ENCODE data around the gene TADA2B.
A peak's percentile ranks its signal among the peaks of the same experiment; 100 is the strongest.

TADA2B gene

DNA sequence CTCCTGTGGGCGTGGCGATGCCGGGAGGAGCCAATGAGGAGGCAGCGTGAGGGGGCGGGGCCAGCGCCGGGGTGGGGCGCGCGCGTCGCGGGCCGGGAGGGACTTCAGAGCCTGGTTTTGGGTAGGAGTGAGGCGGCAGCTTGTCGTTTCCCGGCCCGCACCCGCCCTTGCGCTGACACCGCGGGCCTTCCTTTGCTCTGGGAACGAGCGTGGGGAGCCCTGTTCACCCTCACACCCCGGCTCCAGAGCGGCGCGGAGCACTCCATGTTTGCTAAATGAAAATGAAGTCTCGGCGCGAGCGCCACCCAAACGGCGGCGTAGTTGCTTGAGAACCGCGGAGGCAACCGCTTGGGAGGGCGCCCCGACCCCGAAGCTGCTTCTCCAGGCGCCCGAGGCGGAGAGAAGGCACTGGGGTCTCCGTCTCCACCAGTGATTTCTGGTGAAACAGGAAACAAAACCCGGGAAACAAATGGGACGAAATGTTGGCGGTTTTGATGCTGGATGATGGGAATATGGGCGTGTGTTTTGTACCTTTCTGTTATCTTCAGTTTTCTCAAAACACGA, 25.2 kb downstream of the TADA2B start:
- H3K9ac ChIP-seq (ENCODE audit: low read depth, low read length, poor library complexity, severe bottlenecking), result peak overlapping the region; percentile 70
- peaks cover 23% of the 10 kb centered on the region for H3K4me1 ChIP-seq (ENCODE audit: insufficient read depth, low read length, poor library complexity, severe bottlenecking)
- H3F3A ChIP-seq (ENCODE audit: low read depth), result no peaks in the 10 kb centered on the region
- no peaks in the 10 kb centered on the region for H3K9me2 ChIP-seq (replicated peaks; ENCODE audit: low read depth, low read length)
- peaks cover 8% of the 10 kb centered on the region for H3K36me3 ChIP-seq (ENCODE audit: insufficient read depth, low read length)
- peak overlapping the region; percentile 82 for H3K4me3 ChIP-seq (ENCODE audit: low read length, poor library complexity, severe bottlenecking)
- H3K27me3 ChIP-seq (ENCODE audit: insufficient read depth, low read length, poor library complexity, severe bottlenecking), result no peaks in the 10 kb centered on the region
- peak overlapping the region; percentile 86 for H3K4me2 ChIP-seq (ENCODE audit: low read depth, low read length, poor library complexity, severe bottlenecking)
- peaks cover 44% of the 10 kb centered on the region for H4K20me1 ChIP-seq (ENCODE audit: insufficient read depth, low read length, poor library complexity, severe bottlenecking)
- H3K9me3 ChIP-seq (ENCODE audit: insufficient read depth, low read depth, low read length), result no peaks in the 10 kb centered on the region
- peak overlapping the region; percentile 81 for H2AFZ ChIP-seq (ENCODE audit: low read length)
- TF ChIP-seq EZH2phosphoT487 (IDR thresholded peaks at IDR 0.05; ENCODE audit: borderline replicate concordance), result no peak
- TF ChIP-seq, protein P1, sequence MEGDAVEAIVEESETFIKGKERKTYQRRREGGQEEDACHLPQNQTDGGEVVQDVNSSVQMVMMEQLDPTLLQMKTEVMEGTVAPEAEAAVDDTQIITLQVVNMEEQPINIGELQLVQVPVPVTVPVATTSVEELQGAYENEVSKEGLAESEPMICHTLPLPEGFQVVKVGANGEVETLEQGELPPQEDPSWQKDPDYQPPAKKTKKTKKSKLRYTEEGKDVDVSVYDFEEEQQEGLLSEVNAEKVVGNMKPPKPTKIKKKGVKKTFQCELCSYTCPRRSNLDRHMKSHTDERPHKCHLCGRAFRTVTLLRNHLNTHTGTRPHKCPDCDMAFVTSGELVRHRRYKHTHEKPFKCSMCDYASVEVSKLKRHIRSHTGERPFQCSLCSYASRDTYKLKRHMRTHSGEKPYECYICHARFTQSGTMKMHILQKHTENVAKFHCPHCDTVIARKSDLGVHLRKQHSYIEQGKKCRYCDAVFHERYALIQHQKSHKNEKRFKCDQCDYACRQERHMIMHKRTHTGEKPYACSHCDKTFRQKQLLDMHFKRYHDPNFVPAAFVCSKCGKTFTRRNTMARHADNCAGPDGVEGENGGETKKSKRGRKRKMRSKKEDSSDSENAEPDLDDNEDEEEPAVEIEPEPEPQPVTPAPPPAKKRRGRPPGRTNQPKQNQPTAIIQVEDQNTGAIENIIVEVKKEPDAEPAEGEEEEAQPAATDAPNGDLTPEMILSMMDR (conservative IDR thresholded peaks at IDR 0.05; ENCODE audit: low read length), result peak; percentile 23; the same call in 1 of the 2 replicates
- H3K79me2 ChIP-seq (ENCODE audit: insufficient read depth, low read length), result peaks cover 33% of the 10 kb centered on the region

DNA sequence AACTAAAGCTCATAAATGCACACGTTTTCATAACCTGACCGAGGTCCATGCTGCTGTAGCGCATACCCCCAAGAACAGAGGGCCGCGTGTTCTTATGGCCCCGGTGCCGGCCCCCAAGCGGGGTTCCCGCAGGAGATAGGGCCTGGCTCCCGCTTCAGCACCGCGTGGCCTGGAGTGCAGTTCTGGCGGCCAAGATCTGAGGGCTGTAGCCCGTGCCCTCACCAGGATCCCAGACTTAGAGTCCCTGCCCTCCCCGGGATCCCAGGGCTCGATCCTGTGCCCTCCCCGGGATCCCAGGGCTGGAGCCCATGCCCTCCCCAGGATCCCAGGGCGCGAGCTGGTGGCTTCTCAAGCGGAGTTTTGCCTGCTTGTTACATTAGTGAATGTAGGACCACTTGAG, 25.7 kb downstream of the TADA2B start:
- TF ChIP-seq, protein P1 (conservative IDR thresholded peaks at IDR 0.05; ENCODE audit: low read length), result no peak
- no peak for TF ChIP-seq EZH2phosphoT487 (IDR thresholded peaks at IDR 0.05; ENCODE audit: borderline replicate concordance)
- Histone ChIP-seq H3K36me3 (ENCODE audit: insufficient read depth, low read length) (peaks cover 3% of the 10 kb centered on the region; the same call in 1 of the 2 replicates), H3K9me2 (replicated peaks; ENCODE audit: low read depth, low read length) (no peaks in the 10 kb centered on the region), H3K9me3 (ENCODE audit: insufficient read depth, low read depth, low read length) (no peaks in the 10 kb centered on the region), H3K79me2 (ENCODE audit: insufficient read depth, low read length) (peaks cover 33% of the 10 kb centered on the region), H3K4me3 (ENCODE audit: low read length, poor library complexity, severe bottlenecking) (peak overlapping the region; percentile 82), H4K20me1 (ENCODE audit: insufficient read depth, low read length, poor library complexity, severe bottlenecking) (peaks cover 39% of the 10 kb centered on the region), H3F3A (ENCODE audit: low read depth) (no peaks in the 10 kb centered on the region), H3K27me3 (ENCODE audit: insufficient read depth, low read length, poor library complexity, severe bottlenecking) (no peaks in the 10 kb centered on the region), H3K4me1 (ENCODE audit: insufficient read depth, low read length, poor library complexity, severe bottlenecking) (peaks cover 23% of the 10 kb centered on the region), H3K9ac (ENCODE audit: low read depth, low read length, poor library complexity, severe bottlenecking) (peak overlapping the region; percentile 70), H3K4me2 (ENCODE audit: low read depth, low read length, poor library complexity, severe bottlenecking) (peak overlapping the region; percentile 86), H2AFZ (ENCODE audit: low read length) (peak overlapping the region; percentile 81)

DNA sequence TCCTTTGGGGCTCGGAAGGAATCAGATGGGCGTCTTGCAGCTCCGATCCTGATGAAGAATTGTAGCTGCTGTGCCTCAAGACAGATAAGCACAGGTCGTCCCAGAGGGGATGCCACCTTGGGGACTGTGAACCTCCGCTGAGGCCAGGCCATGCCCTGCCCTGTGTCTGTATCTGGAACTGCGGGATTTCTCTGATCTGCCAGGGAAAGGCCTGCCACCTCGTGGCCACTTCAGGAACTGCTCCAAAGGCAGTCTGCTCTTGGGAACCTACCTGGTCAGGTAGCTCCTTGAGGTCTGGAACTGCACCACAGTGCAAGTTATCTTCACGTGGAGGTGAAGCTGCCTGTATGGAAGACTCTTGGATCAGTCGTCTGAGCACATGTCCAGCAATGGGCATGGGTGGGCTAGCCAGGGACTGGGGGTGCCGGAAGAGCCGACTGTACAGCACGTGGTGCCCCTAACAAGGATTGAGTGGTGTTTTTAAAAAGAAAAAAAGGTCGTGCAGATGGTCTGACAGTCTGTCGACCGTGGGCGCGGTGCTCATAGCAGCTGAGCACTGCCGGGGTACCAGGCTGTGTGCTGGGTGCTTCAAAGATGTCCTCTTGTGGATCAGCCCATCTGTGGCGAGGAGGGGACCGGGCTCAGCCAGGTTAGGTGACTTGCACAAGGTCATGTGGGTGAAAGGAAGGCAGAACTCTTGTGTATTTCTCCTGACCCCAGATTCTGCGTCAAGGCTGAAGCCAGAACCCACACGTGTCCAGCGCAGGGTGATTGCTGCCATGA, 27.7 kb downstream of the TADA2B start:
- Histone ChIP-seq H3K9me2 (replicated peaks; ENCODE audit: low read depth, low read length) (no peaks in the 10 kb centered on the region), H3F3A (ENCODE audit: low read depth) (no peaks in the 10 kb centered on the region), H3K27me3 (ENCODE audit: insufficient read depth, low read length, poor library complexity, severe bottlenecking) (no peaks in the 10 kb centered on the region), H3K4me3 (ENCODE audit: low read length, poor library complexity, severe bottlenecking) (no peak overlapping the region), H3K4me1 (ENCODE audit: insufficient read depth, low read length, poor library complexity, severe bottlenecking) (peaks cover 17% of the 10 kb centered on the region), H2AFZ (ENCODE audit: low read length) (no peak overlapping the region), H3K79me2 (ENCODE audit: insufficient read depth, low read length) (peaks cover 19% of the 10 kb centered on the region), H3K4me2 (ENCODE audit: low read depth, low read length, poor library complexity, severe bottlenecking) (no peak overlapping the region), H3K9ac (ENCODE audit: low read depth, low read length, poor library complexity, severe bottlenecking) (no peak overlapping the region), H4K20me1 (ENCODE audit: insufficient read depth, low read length, poor library complexity, severe bottlenecking) (peaks cover 19% of the 10 kb centered on the region), H3K9me3 (ENCODE audit: insufficient read depth, low read depth, low read length) (no peaks in the 10 kb centered on the region), H3K36me3 (ENCODE audit: insufficient read depth, low read length) (no peaks in the 10 kb centered on the region)
- TF ChIP-seq, protein P1 (conservative IDR thresholded peaks at IDR 0.05; ENCODE audit: low read length), result peak; percentile 98
- no peak for TF ChIP-seq EZH2phosphoT487 (IDR thresholded peaks at IDR 0.05; ENCODE audit: borderline replicate concordance)

Measured in Loucy (cell line).